K562 (cell line): ENCODE measurements around the gene ZC3H12A. TPM values are rescaled to one million over a fixed set of nuclear protein-coding genes. Genes with fewer than 3 reads are reported as not detected.

Source experiments
- AFF1 ChIP-seq, 2 experiments: fragments of 450-650 bp; IDR thresholded peaks; 2 replicates each; pipeline ENCODE4 v1.6.1; 2018; ENCODE audit warnings: mild to moderate bottlenecking in 2 of 2, low read depth in 1 of 2; ENCODE audit not compliant: partially characterized antibody in 2 of 2
- CEBPG ChIP-seq, 3 experiments: fragments of 200-800 bp in 1 of 3; sonication (Bioruptor generic) in 1 of 3; sonication (generic) in 1 of 3; formaldehyde crosslinking in 1 of 3; IDR thresholded peaks in 2 of 3; conservative IDR thresholded peaks in 1 of 3; 2 replicates each; pipeline versions ENCODE4 v1.6.1 to v1.8.0; 2016 to 2022; ENCODE audit warnings: missing compliant biosample characterization in 2 of 3, missing genetic modification characterization in 2 of 3, mild to moderate bottlenecking in 1 of 3, missing genetic modification reagents in 1 of 3
- MEIS2 ChIP-seq: fragments of 450-650 bp; IDR thresholded peaks from 2 replicates; pipeline ENCODE4 v1.6.1; 2014; ENCODE audit warnings: mild to moderate bottlenecking; ENCODE audit not compliant: partially characterized antibody
- NR2C2 ChIP-seq, 2 experiments: fragments of 200-800 bp in 1 of 2; sonication (Bioruptor generic) in 1 of 2; sonication (generic) in 1 of 2; formaldehyde crosslinking in 1 of 2; IDR thresholded peaks; 2 replicates each; pipeline versions ENCODE4 v1.6.1 to v1.8.0; 2016 to 2022; ENCODE audit warnings: mild to moderate bottlenecking in 1 of 2, missing compliant biosample characterization in 1 of 2, missing genetic modification characterization in 1 of 2, missing genetic modification reagents in 1 of 2
- SMARCC2 ChIP-seq: fragments of 450-650 bp; IDR thresholded peaks from 2 replicates; pipeline ENCODE4 v1.6.1; 2017; ENCODE audit warnings: antibody characterized with exemption, moderate library complexity, mild to moderate bottlenecking, low read depth
- ZNF212 ChIP-seq: fragments of 450-650 bp; formaldehyde crosslinking; IDR thresholded peaks from 2 replicates; pipeline ENCODE4 v1.4.0; 2020; ENCODE audit warnings: mild to moderate bottlenecking
- polyA plus RNA-seq, 8 experiments: library from polyadenylated mRNA; depleted of rRNA in 4 of 8; stranded (reverse) in 5 of 8; unstranded in 3 of 8; fragments of >200 nt; fragmentation: Nextera tagmentation in 2 of 8; fragmentation: Illumina TruSeq in 1 of 8; extraction: Ambion mirVana in 2 of 8; extraction: Trizol in 1 of 8; gene quantifications; 2 replicates each; pipeline versions ENCODE4 v1.2.1 to v1.2.3, GENCODE V29; 2011 to 2014; ENCODE audit warnings: inconsistent platforms in 1 of 8, missing spikeins in 1 of 8
- total RNA-seq, 7 experiments: library from RNA; depleted of rRNA in 6 of 7; stranded (reverse); fragments of >200 nt in 6 of 7; fragmentation: Illumina TruSeq in 2 of 7; extraction: Trizol in 2 of 7; gene quantifications; 2 replicates each; pipeline versions ENCODE4 v1.2.1 to v1.2.3, GENCODE V29; 2011 to 2021; ENCODE audit warnings: low replicate concordance in 1 of 7

ZC3H12A gene
- total and polyA plus RNA-seq, 9 of the 15 experiments (the other 6 are each of a cell fraction or from before 2014, with no cell fraction given) = 0.14 to 9.4 (median 6.7) TPM

DNA sequence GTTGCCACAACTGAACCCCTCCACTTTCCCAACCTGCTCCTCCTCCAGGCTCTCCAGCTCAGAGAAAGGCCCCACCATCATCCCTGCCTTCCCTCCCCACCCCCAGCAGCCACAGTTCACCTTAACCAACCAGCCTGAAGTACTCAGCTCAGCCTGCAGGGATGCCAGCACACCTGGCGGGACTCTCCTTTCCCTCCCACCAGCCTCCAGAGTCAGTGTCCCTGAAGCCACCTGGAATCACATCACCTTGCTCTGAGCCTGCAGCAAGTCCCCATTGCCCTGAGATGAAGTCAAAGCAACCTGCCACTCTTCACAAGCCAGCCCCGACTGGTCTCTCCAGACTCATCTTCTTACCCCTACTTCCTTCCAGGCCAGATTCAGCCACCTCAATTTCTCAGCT is 26.2 kb upstream of the ZC3H12A start (continued):
- TF ChIP-seq SMARCC2 (no peak), ZNF212 (CRISPR knock-in tag) (no peak), NR2C2 (CRISPR knock-in tag; IDR thresholded peaks at IDR 0.05) (no peak), NR2C2 (tag; IDR thresholded peaks at IDR 0.05) (no peak), MEIS2 (no peak), AFF1 (IDR thresholded peaks at IDR 0.05; ENCODE audit: low read depth in 1 of 2, partially characterized antibody in 2 of 2) (no peak), CEBPG (CRISPR knock-in tag; IDR thresholded peaks at IDR 0.05) (no peak), CEBPG (tag; conservative IDR thresholded peaks at IDR 0.05 in 1 of 2, IDR thresholded peaks at IDR 0.05 in 1 of 2) (no peak)
